Erythroblast (primary cell): ENCODE data around the gene NANOS1.
"Not testable (repeated sequence)": the region's sequence is repeated elsewhere in the genome, so short reads cannot be mapped to it uniquely, and the experiment has no call there.

Experiments used
- GATA1 ChIP-seq: IDR thresholded peaks from 2 replicates; pipeline ENCODE4 v1.6.1; 2011; ENCODE audit warnings: low read depth, mild to moderate bottlenecking, control low read depth, low read length, moderate library complexity
- POLR2A ChIP-seq: IDR thresholded peaks from 2 replicates; pipeline ENCODE4 v1.6.1; 2011; ENCODE audit warnings: mild to moderate bottlenecking, low read length

GRCh38 chr10:119028445-119028899 is 1.0 kb upstream of the NANOS1 start:
- TF ChIP-seq POLR2A, GATA1: not testable (repeated sequence)
